Adrenal gland (tissue), 12 donors: ENCODE results near the gene ACVR1. TPM values are rescaled to one million over a fixed set of nuclear protein-coding genes. Genes with fewer than 3 reads are reported as not detected.
A peak's percentile ranks its signal among the peaks of the same experiment; 100 is the strongest.

ENCODE experiments used
- DNase-seq, 7 donors: peaks; one replicate each; pipeline ENCODE4 v3.0.0-alpha.2; 2019 to 2020
- H3K27ac ChIP-seq, 5 donors: fragments of 200-600 bp; sonication (generic) in 4 of 5; 1 replicate in 3 of 5; 2 replicates in 2 of 5; pipeline versions ENCODE4 v1.5.1 to v1.8.0; 2016 to 2020; ENCODE audit warnings: mild to moderate bottlenecking in 1 of 5
- H3K27me3 ChIP-seq: fragments of 200-600 bp; 2 replicates; pipeline ENCODE4 v1.8.0; 2021
- H3K36me3 ChIP-seq, 2 donors: fragments of 200-600 bp; replicated peaks in 1 of 2; 1 replicate in 1 of 2; 2 replicates in 1 of 2; pipeline versions ENCODE4 v1.5.1 to v1.8.0; 2018 to 2022
- H3K4me1 ChIP-seq, 2 donors: fragments of 200-600 bp; replicated peaks in 1 of 2; 1 replicate in 1 of 2; 2 replicates in 1 of 2; pipeline versions ENCODE4 v1.5.1 to v1.8.0; 2018 to 2021
- H3K4me3 ChIP-seq, 4 donors: fragments of 200-600 bp; sonication (generic) in 3 of 4; one replicate each; pipeline ENCODE4 v1.5.1; 2016 to 2018
- H3K9me3 ChIP-seq, 3 donors: fragments of 200-600 bp; sonication (generic) in 1 of 3; replicated peaks in 1 of 3; 1 replicate in 2 of 3; 2 replicates in 1 of 3; pipeline versions ENCODE4 v1.5.1 to v1.8.0; 2016 to 2021
- CTCF ChIP-seq, 6 experiments: fragments of 450-650 bp in 4 of 6; fragments of 200-600 bp in 2 of 6; sonication (generic) in 1 of 6; IDR thresholded peaks; 1 replicate in 5 of 6; 2 replicates in 1 of 6; pipeline versions ENCODE4 v1.5.1 to v1.8.0; 2016 to 2021; ENCODE audit warnings: antibody characterized with exemption in 6 of 6, mild to moderate bottlenecking in 2 of 6, moderate library complexity in 1 of 6
- POLR2A ChIP-seq, 2 donors: fragments of 450-650 bp; IDR thresholded peaks; one replicate each; pipeline ENCODE4 v1.6.1; 2017; ENCODE audit warnings: antibody characterized with exemption in 2 of 2, mild to moderate bottlenecking in 2 of 2, moderate library complexity in 1 of 2
- WGBS, 4 donors: extraction: QIAGEN DNeasy Blood & Tissue Kit in 2 of 4; methylation state at CpG; one replicate each; pipeline versions ENCODE4 v1.1.5 to v1.1.7; 2013 to 2017; 5-methylcytosine and 5-hydroxymethylcytosine counted together
- intact Hi-C, 2 donors: fragments of 100-400 bp; cut with DNase I; formaldehyde crosslinking; loops; one replicate each; pipeline versions ENCODE4 v1.14.1 to v1.15.0; 2022 to 2023
- polyA plus RNA-seq, 3 donors: library from polyadenylated mRNA; stranded (reverse); fragments of 200-250 nt in 2 of 3; fragments of 350-450 nt in 1 of 3; fragmentation: Illumina TruSeq in 1 of 3; extraction: RNeasy Lipid Tissue Mini Kit (QIAGEN cat#74804) in 1 of 3; gene quantifications; one replicate each; pipeline ENCODE4 v1.2.3, GENCODE V29; 2013 to 2014
- total RNA-seq, 9 donors: library from RNA; depleted of rRNA in 4 of 9; stranded (reverse); fragments of >200 nt in 4 of 9; fragments of 120-200 nt in 1 of 9; fragmentation: NEBNext Ultra II Directional in 1 of 9; extraction: Animal tissue kit (Norgen Biotek cat#: 25700) in 1 of 9; gene quantifications; one replicate each; pipeline versions ENCODE4 v1.1.0 to v1.2.4, GENCODE V29; 2013 to 2023
- donor health status: healthy with polysubstance abuse.
- donor health status: Bipolar disorder and iron deficiency.
- donor health status: DM: yes; HTN: yes; CAD: no.
- donor health status: DM: no; HTN: no; CAD: no.
- donor health status: DM: no; HTN: no; CAD: no.
- donor health status: DM: yes; HTN: yes; CAD: no.

The ACVR1 gene
- total and polyA plus RNA-seq, 12 donors, result 4.6 to 25.0 (median 16.0) TPM

GRCh38 chr2:157809212-157809611 is 66.9 kb downstream of the ACVR1 start:
- Histone ChIP-seq H3K4me1 (peaks cover 19 to 26% of the 10 kb centered on the region in 2 donors), H3K27ac (peak overlapping the region in 2 of 5 donors; percentile 11 to 44), H3K9me3 (no peaks in the 10 kb centered on the region), H3K27me3 (no peaks in the 10 kb centered on the region), H3K4me3 (no peak overlapping the region), H3K36me3 (no peaks in the 10 kb centered on the region)
- intact Hi-C loops, result no loop called here
- WGBS, 4 donors, result 49 to 60% (median 55%) methylated on average over 4 of the region's 4 CpGs
- DNase-seq, result no peak
- no peak for TF ChIP-seq CTCF (IDR thresholded peaks at IDR 0.05)
- no peak for TF ChIP-seq POLR2A (IDR thresholded peaks at IDR 0.05)

GRCh38 chr2:157808421-157808820 is 67.7 kb downstream of the ACVR1 start:
- Histone ChIP-seq H3K9me3 (no peaks in the 10 kb centered on the region), H3K4me1 (peaks cover 19 to 26% of the 10 kb centered on the region in 2 donors), H3K27ac (peak overlapping the region in 1 of 5 donors; percentile 11), H3K4me3 (no peak overlapping the region), H3K27me3 (no peaks in the 10 kb centered on the region), H3K36me3 (no peaks in the 10 kb centered on the region)
- intact Hi-C loops, result no loop called here
- TF ChIP-seq POLR2A (IDR thresholded peaks at IDR 0.05) (no peak), CTCF (IDR thresholded peaks at IDR 0.05) (no peak)
- WGBS, 4 donors, result 38 to 59% (median 39%) methylated on average over 3 of the region's 3 CpGs
- DNase-seq, result peak in 3 of 7 donors; percentile 37 to 65 (median 53)

GRCh38 chr2:157806426-157807077 is 69.6 kb downstream of the ACVR1 start:
- no peak for DNase-seq
- 83 to 88% (median 86%) methylated on average over 7 of the region's 7 CpGs for WGBS, 4 donors
- no peak for TF ChIP-seq CTCF (IDR thresholded peaks at IDR 0.05)
- no peak for TF ChIP-seq POLR2A (IDR thresholded peaks at IDR 0.05)
- H3K36me3 ChIP-seq, result no peaks in the 10 kb centered on the region
- no peak overlapping the region for H3K27ac ChIP-seq
- no peaks in the 10 kb centered on the region for H3K27me3 ChIP-seq
- intact Hi-C loops, result no loop called here
- H3K9me3 ChIP-seq, result no peaks in the 10 kb centered on the region
- H3K4me3 ChIP-seq, result no peak overlapping the region
- H3K4me1 ChIP-seq, result peaks cover 19 to 26% of the 10 kb centered on the region in 2 donors

GRCh38 chr2:157805519-157805918 is 70.6 kb downstream of the ACVR1 start:
- H3K4me1 ChIP-seq, result peaks cover 19 to 26% of the 10 kb centered on the region in 2 donors
- no peaks in the 10 kb centered on the region for H3K9me3 ChIP-seq
- no peak overlapping the region for H3K27ac ChIP-seq
- 96 to 100% (median 98%) methylated on average over 2 to 3 of the region's 3 CpGs for WGBS, 4 donors
- TF ChIP-seq CTCF (IDR thresholded peaks at IDR 0.05) (no peak), POLR2A (IDR thresholded peaks at IDR 0.05) (no peak)
- no peak overlapping the region for H3K4me3 ChIP-seq
- H3K27me3 ChIP-seq, result no peaks in the 10 kb centered on the region
- no peak for DNase-seq
- no peaks in the 10 kb centered on the region for H3K36me3 ChIP-seq
- intact Hi-C loops, result no loop called here
